NCI-H2107 treated with DMSO at 0.1 percent for 48 hours (cell line): ENCODE results near the gene LRRC63.
A peak's percentile ranks its signal among the peaks of the same experiment; 100 is the strongest.
"Not testable (repeated sequence)": the region's sequence is repeated elsewhere in the genome, so short reads cannot be mapped to it uniquely, and the experiment has no call there.

Experiments used
- DNase-seq: peaks from one replicate; lab custom pipeline; 2025; ENCODE audit not compliant: unreplicated experiment; lab: John Stamatoyannopoulos, UW

LRRC63 gene

GRCh38 chr13:46181377-46181839, 30.3 kb upstream of the LRRC63 start:
- DNase-seq: no peak

DNA sequence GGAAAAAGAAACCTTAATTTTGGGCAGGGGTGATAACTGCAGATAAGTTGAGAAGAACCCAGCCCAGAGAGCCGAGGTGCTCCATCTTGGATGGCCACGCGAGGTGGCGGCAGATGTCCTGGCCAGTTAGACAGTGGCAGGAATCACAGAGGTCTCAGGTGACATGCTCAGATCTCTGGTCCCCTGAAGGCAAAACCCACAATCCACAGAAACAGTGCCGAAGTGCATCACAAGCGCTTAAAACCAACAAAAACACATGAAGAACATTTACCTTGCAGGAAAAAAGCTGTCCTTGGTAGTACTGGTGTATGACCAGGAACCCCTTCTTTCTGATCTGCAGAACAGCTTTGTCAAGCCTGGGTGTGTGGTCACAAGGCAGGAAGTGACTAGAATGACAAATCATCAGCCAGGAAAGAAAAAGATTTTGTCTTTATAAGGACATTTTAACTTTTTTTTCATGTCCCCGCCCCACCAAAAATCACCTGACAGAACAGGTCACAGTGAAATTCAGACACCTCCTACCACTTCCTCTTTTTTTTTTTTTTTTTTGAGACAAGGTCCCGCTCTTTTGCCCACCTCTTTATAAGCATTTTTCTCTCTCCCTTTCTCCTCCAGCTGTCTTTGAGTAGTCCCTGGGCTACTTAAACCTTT, 29.8 kb upstream of the LRRC63 start, which contains the start of gene LCP1:
Gene LCP1 (minus strand): TSS at position 338 of the 651 bp plus-strand sequence. CDS start 22,515 bp downstream, outside the sequence.
- DNase-seq: no peak

DNA sequence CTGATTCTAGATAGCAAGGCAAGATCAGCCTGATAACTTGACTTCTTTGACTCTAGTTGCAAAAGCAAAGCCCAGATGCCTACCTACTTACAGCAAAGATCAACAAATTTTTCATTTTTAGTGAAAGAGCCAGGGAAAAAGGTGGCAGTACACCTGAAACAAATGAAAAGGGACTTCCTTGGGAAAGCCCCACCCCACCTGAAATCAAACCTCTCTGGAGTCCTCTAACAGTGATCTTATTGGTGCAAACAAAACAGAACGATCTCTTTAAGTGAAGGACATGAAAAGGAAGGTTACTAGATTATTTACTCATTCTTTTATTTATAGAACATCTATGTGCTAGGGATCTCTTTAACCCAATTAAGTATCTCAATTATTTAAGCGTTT, 29.2 kb upstream of the LRRC63 start:
- DNase-seq: peak; percentile 5

- DNase-seq: no peak
These were observed 28.4 kb upstream of the LRRC63 start for GRCh38 chr13:46183018-46183946.

DNA sequence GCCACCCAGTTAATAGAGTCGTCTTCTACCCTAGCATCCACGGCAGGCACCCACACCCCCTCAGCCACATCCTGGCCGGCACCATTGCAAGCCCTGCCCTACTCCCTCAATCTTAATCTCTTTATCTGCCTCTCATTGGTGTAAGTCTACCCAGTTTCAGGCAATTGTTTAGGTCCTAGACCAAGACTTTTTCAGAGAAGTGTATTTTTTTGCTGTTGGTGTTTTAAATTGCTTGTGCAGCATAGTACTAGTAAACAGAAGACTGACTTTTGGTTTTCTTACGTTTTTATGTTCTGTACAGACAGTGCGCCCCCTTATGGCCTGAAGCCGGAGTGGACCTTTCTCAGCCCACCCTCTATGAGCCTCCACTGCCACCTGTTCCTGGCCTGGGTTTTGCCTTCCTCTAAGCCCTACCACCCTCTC, 27.4 kb upstream of the LRRC63 start:
- no peak for DNase-seq

GRCh38 chr13:46185634-46186033, 26.1 kb upstream of the LRRC63 start:
- no peak for DNase-seq

GRCh38 chr13:46192412-46192811, 19.3 kb upstream of the LRRC63 start:
- DNase-seq: no peak

- DNase-seq: no peak
These were observed 16.7 kb upstream of the LRRC63 start for GRCh38 chr13:46195016-46195415.

DNA sequence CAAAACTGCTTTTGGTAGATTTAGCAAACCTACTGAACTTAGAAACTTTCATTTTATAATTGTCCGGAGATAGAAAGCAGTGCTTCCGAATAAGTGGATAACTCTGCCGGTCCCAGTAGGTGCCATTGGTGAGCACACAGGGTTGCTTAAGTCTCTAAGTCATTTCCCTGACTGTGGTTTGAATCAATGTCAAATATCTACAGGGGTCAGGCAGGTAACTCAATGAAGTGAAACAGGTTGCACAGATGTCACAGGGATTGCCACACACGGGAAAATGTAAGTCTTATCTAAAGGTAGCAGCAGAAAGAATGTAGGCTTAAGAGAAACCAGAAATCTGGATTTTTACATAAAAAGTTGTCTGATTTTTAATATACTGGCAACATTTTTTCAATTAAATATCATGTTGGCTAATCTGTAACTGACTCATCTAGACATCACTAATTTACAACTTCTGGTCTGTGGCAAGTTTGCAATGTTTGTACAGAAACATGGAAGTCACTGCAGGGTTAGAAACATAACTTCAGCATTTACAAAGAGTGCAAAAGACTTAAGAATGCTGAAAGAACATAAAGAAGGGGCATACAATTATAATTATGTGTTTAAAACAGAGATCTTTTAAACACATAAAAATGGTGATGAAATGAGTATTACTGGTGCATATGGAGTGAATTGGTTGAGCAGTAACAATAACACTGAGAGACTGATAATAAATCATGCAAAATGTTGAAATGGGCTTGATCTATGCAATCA, 14.3 kb upstream of the LRRC63 start:
- no peak for DNase-seq

DNA sequence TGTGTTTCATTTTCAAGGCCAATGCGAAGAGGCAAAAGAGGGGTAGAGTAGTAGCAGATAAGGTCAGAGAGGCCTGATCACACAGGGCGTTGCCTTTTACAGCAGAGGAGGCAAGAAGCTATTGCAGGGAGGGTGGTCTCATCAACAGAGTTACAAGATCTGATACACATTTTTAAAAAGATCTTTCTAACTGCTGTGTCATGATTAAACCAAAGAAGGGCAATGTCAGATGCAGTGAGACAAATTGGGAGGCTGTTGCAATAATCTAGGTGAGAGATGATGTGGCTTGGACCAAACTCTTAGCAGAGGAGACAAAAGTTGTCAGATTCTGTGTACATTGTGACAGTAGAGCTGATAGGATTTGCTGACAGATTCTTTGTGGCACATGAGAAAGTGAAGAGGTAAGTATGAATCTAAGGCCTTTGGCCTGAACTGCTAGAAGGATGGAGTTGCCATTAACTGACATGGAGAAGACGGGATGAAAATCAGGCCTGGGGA, 13.0 kb upstream of the LRRC63 start:
- DNase-seq: no peak

- no peak for DNase-seq
These were observed 9.4 kb upstream of the LRRC63 start for GRCh38 chr13:46202188-46202795.

DNA sequence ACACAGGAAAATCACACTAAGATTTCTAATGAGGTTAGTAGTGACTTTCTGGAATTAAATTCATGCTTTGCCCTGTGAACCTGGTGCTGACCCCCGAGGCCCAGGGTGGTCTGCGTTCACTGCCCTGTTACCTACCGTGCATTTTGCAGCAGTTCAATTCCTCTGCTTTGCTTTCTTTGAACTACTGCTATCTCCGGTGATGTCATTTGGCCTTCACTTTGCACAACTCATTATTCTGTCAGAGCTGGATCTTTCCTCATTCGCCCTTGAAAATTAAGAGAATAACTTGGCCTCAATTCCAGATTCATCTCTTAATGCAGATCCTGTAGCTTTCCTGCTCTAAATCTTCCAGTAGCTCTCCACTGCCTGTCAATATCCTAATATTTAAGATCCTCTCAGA, 8.8 kb upstream of the LRRC63 start:
- DNase-seq: no peak

DNA sequence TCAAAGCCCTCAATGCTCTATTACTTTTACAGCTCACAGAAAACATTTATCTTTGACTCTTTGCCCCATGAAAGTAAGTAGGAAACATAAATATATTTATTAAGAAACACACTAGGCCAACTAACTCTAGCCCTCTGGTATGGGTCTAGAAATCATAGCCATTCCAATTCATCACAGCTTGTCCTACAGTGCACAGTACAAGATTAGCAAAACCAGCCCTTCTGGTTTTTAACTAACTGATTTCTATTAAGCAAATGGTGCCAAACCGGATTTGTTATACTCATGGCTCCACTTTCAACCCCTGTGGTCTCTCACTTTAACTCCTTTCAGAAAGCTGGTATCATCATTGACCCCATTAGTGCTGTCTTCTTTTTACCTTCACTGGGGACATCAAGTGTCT, 5.6 kb upstream of the LRRC63 start:
- no peak for DNase-seq

DNA sequence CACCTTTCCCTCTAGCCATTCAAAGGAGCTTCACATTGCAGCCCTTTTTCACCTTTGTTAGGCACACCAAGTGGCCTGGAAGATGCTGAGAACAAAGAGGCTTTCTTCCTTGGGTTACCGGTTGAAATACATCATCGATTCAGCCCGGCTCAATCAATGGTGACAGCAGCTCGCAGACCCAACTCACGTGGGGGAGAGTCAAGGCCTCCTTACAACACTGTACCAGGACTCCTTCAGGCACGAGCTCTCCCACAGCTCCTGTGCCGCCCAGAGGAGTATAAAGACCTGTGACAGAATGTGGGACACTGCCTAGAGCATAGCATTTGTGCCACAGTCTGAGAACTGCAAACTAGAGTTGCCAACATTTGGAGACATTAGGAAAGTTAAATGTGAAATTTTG, 3.9 kb upstream of the LRRC63 start:
- DNase-seq: no peak

- DNase-seq: no peak
These were observed 1.2 kb upstream of the LRRC63 start for GRCh38 chr13:46210362-46211083.

- DNase-seq: no peak
These were observed 629 bp upstream of the LRRC63 start for GRCh38 chr13:46211116-46211482.

GRCh38 chr13:46213242-46213641, 1.5 kb downstream of the LRRC63 start:
- DNase-seq: no peak

- not testable (repeated sequence) for DNase-seq
These were observed 3.0 kb downstream of the LRRC63 start for GRCh38 chr13:46214741-46215140.

DNA sequence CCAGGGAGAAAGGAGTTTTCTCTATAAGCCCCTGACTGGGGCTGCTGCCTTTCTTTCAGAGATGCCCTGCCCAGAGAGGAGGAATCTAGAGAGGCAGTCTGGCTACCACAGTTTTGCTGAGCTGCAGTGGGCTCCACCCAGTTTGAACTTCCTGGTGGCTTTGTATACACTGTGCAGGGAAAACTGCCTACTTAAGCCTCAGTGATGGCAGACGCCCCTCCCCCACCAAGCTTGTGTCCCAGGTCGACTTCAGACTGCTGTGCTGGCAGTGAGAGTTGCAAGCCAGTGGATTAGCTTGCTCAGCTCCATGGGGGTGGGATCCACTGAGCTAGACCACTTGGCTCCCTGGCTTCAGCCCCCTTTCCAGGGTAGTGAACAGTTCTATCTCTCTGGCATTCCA, 8.5 kb downstream of the LRRC63 start:
- not testable (repeated sequence) for DNase-seq

DNA sequence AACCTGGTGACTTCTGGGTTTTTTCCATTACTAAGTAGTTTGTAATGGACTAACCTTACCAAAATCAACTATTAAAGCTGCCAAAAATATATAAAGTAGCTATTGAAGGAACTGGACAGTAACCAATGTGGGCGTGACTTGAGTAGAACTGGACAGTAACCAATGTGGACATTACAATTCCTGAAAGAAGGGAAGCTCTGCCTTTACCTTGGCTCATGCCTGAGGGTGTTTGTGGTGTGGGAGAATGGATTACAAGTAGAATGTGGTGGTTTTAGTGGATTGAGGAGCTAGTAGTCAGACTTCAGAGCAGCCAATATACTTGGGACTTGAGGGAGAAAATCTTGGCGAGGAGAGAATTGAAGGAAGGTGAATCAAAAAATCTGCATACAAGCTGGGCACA, 17.5 kb downstream of the LRRC63 start:
- no peak for DNase-seq
